SK-N-SH treated with all-trans-retinoic acid at 6 μM for 48 hours (cell line): ENCODE results near the gene CACNA1C.

ENCODE experiments used
- ATAC-seq: fragments of 200-7000 bp; cut with Tn5 transposase; 3 replicates; pipeline ENCODE4 v1.9.1; 2020; ENCODE audit warnings: mild to moderate bottlenecking, moderate library complexity
- ARNTL ChIP-seq: fragments of 450-650 bp; formaldehyde crosslinking; IDR thresholded peaks from 2 replicates; pipeline ENCODE4 v1.5.0; 2020; ENCODE audit warnings: low read depth, mild to moderate bottlenecking, moderate library complexity, borderline replicate concordance
- BACH2 ChIP-seq: fragments of 250-450 bp; sonication (Bioruptor Pico); IDR thresholded peaks from 2 replicates; pipeline ENCODE4 v1.9.0; 2021; ENCODE audit warnings: mild to moderate bottlenecking, borderline replicate concordance
- CSDC2 ChIP-seq: fragments of 250-450 bp; sonication (Bioruptor Pico); IDR thresholded peaks from 2 replicates; pipeline ENCODE4 v1.5.0; 2020; ENCODE audit warnings: mild to moderate bottlenecking, moderate library complexity
- CSRNP3 ChIP-seq: fragments of 250-450 bp; sonication (Bioruptor Pico); IDR thresholded peaks from 2 replicates; pipeline ENCODE4 v1.5.1; 2021; ENCODE audit warnings: mild to moderate bottlenecking, moderate library complexity
- ESRRG ChIP-seq: fragments of 250-450 bp; sonication (Bioruptor Pico); IDR thresholded peaks from 2 replicates; pipeline ENCODE4 v1.6.1; 2021; ENCODE audit warnings: mild to moderate bottlenecking
- GLIS3 ChIP-seq: fragments of 250-450 bp; sonication (Bioruptor Pico); IDR thresholded peaks from 2 replicates; pipeline ENCODE4 v1.5.0; 2020; ENCODE audit warnings: mild to moderate bottlenecking, moderate library complexity
- ISL1 ChIP-seq: fragments of 250-450 bp; sonication (Bioruptor Pico); IDR thresholded peaks from 2 replicates; pipeline ENCODE4 v2.1.2; 2022; ENCODE audit warnings: mild to moderate bottlenecking, moderate library complexity
- OSR1 ChIP-seq: fragments of 250-450 bp; sonication (Bioruptor Pico); IDR thresholded peaks from 2 replicates; pipeline ENCODE4 v1.8.0; 2022; ENCODE audit warnings: moderate library complexity, mild to moderate bottlenecking, inconsistent platforms
- POU6F1 ChIP-seq: fragments of 250-450 bp; sonication (Bioruptor Pico); IDR thresholded peaks from 2 replicates; pipeline ENCODE4 v1.8.0; 2021; ENCODE audit warnings: low read depth, mild to moderate bottlenecking, moderate library complexity, borderline replicate concordance
- PPARA ChIP-seq: fragments of 250-450 bp; sonication (Bioruptor Pico); IDR thresholded peaks from 2 replicates; pipeline ENCODE4 v1.5.0; 2020; ENCODE audit warnings: mild to moderate bottlenecking, borderline replicate concordance
- RARB ChIP-seq: fragments of 250-450 bp; sonication (Bioruptor Pico); IDR thresholded peaks from 2 replicates; pipeline ENCODE4 v1.8.0; 2021; ENCODE audit warnings: mild to moderate bottlenecking, moderate library complexity
- SNAI2 ChIP-seq: fragments of 250-450 bp; sonication (Bioruptor Pico); IDR thresholded peaks from 2 replicates; pipeline ENCODE4 v1.5.0; 2020; ENCODE audit warnings: mild to moderate bottlenecking, moderate library complexity
- TCF4 ChIP-seq: fragments of 250-450 bp; sonication (Bioruptor Pico); IDR thresholded peaks from 2 replicates; pipeline ENCODE4 v1.8.0; 2021; ENCODE audit warnings: mild to moderate bottlenecking, moderate library complexity, borderline replicate concordance
- TOX ChIP-seq: fragments of 250-450 bp; sonication (Bioruptor Pico); IDR thresholded peaks from 2 replicates; pipeline ENCODE4 v1.8.0; 2021; ENCODE audit warnings: mild to moderate bottlenecking, moderate library complexity, borderline replicate concordance
- TSHZ2 ChIP-seq: fragments of 250-450 bp; sonication (Bioruptor Pico); IDR thresholded peaks from 2 replicates; pipeline ENCODE4 v1.5.0; 2020; ENCODE audit warnings: mild to moderate bottlenecking, moderate library complexity
- ZC3H10 ChIP-seq: fragments of 250-450 bp; sonication (Bioruptor Pico); IDR thresholded peaks from 2 replicates; pipeline ENCODE4 v1.5.1; 2021; ENCODE audit warnings: mild to moderate bottlenecking, moderate library complexity
- ZFP3 ChIP-seq: fragments of 250-450 bp; sonication (Bioruptor Pico); IDR thresholded peaks from 2 replicates; pipeline ENCODE4 v1.5.0; 2020; ENCODE audit warnings: mild to moderate bottlenecking, moderate library complexity
- ZFP30 ChIP-seq: fragments of 450-650 bp; formaldehyde crosslinking; IDR thresholded peaks from 2 replicates; pipeline ENCODE4 v1.5.0; 2022; ENCODE audit warnings: mild to moderate bottlenecking, moderate library complexity
- ZNF565 ChIP-seq: fragments of 450-650 bp; formaldehyde crosslinking; conservative IDR thresholded peaks from 2 replicates; pipeline ENCODE4 v1.5.0; 2020; ENCODE audit warnings: low read depth, mild to moderate bottlenecking, moderate library complexity
- ZNF70 ChIP-seq: fragments of 450-650 bp; formaldehyde crosslinking; IDR thresholded peaks from 2 replicates; pipeline ENCODE4 v1.5.0; 2020; ENCODE audit warnings: mild to moderate bottlenecking, moderate library complexity
- ZNF8 ChIP-seq: fragments of 450-650 bp; formaldehyde crosslinking; IDR thresholded peaks from 2 replicates; pipeline ENCODE4 v1.5.0; 2020; ENCODE audit warnings: mild to moderate bottlenecking, moderate library complexity
- TF ChIP-seq, protein P1 (sequence below): fragments of 250-450 bp; sonication (Bioruptor Pico); IDR thresholded peaks from 2 replicates; pipeline ENCODE4 v1.8.0; 2020; ENCODE audit warnings: mild to moderate bottlenecking, moderate library complexity, borderline replicate concordance

The CACNA1C gene

GRCh38 chr12:2068653-2069052 lies 15.9 kb downstream of the CACNA1C start:
- TF ChIP-seq CSDC2 (CRISPR knock-in tag) (no peak), SNAI2 (CRISPR knock-in tag) (no peak), ARNTL (CRISPR knock-in tag) (no peak), RARB (CRISPR knock-in tag) (no peak), POU6F1 (no peak), CSRNP3 (CRISPR knock-in tag) (no peak), ZFP3 (CRISPR knock-in tag) (no peak), ZNF565 (CRISPR knock-in tag) (no peak), BACH2 (no peak), ZFP30 (no peak)
- TF ChIP-seq, all 23 proteins: peak for 0
- no peak for ATAC-seq

DNA sequence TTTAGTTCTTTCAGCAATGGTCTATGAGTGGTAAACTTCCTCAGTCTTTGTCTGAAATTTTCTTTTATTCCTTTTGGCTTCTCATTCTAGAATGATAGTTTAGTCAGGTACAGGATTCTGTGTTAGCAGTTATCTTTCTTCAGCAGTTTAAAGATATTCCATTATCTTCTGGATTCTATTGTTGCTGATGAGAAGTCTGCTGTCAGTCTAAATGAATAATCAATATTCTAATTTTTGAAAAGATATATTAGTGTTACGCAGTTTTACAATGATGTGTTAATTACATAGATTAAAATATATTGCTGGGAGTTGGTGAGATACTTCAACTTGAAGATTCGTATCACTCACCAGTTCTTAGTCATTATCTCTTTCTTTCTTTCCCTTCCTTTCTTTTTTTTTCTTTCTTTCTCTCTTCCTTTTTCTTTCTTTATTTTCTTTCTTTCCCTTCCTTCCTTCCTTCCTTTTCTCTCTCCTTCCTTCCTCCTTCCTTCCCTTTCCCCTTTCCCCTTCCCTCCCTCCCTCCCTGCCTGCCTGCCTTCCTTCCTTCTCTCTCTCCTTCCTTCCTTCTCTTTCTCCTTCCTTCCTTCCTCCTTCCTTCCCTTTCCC lies 17.8 kb downstream of the CACNA1C start:
- no peak for TF ChIP-seq ZFP30
- TF ChIP-seq CSDC2 (CRISPR knock-in tag) = no peak
- no peak for TF ChIP-seq ISL1 (CRISPR knock-in tag)
- TF ChIP-seq OSR1 (CRISPR knock-in tag) = no peak
- TF ChIP-seq ESRRG = no peak
- no peak for TF ChIP-seq RARB (CRISPR knock-in tag)
- no peak for TF ChIP-seq TSHZ2 (CRISPR knock-in tag)
- TF ChIP-seq, all 23 proteins: peak for 0
- ATAC-seq = no peak

GRCh38 chr12:2074792-2075191 lies 22.0 kb downstream of the CACNA1C start:
- ATAC-seq = no peak
- no peak for TF ChIP-seq SNAI2 (CRISPR knock-in tag)
- TF ChIP-seq TOX (CRISPR knock-in tag) = no peak

DNA sequence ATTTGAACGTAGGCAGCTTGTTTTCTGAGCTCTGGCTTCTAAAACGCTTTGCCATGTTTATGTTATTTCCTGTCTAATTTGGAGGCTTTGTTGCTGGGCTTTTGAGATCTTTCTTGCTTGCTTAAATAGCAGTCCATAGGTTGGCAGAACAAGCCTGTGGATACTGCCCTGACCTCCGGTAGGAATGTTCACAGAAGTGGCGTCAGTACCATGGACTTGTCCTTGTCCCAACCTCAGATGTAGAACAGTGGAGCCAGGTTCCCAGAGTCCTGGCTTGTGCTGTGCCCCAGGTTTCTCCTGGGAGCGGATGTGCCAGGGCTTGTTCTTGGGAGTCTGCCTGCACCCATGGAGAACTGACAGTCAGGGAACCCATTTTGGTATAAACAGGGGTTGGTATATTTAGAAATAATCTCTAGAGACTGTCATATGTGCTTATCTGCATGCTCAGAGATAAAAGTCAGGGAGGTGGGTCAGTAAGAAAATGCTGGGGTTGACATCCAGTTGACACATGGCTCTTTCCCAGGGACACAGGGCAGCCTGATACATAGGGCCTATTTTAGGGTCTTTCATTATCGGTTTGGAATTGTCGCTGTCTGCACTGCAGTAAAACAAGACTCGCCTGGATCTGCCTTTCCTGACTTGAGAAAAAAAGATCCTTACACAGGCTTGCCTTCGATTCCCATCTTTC lies 22.9 kb downstream of the CACNA1C start:
- no peak for ATAC-seq
- TF ChIP-seq, protein P1, sequence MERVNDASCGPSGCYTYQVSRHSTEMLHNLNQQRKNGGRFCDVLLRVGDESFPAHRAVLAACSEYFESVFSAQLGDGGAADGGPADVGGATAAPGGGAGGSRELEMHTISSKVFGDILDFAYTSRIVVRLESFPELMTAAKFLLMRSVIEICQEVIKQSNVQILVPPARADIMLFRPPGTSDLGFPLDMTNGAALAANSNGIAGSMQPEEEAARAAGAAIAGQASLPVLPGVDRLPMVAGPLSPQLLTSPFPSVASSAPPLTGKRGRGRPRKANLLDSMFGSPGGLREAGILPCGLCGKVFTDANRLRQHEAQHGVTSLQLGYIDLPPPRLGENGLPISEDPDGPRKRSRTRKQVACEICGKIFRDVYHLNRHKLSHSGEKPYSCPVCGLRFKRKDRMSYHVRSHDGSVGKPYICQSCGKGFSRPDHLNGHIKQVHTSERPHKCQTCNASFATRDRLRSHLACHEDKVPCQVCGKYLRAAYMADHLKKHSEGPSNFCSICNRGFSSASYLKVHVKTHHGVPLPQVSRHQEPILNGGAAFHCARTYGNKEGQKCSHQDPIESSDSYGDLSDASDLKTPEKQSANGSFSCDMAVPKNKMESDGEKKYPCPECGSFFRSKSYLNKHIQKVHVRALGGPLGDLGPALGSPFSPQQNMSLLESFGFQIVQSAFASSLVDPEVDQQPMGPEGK (CRISPR knock-in tag) = no peak
- TF ChIP-seq GLIS3 (CRISPR knock-in tag) (no peak), TCF4 (CRISPR knock-in tag) (no peak), SNAI2 (CRISPR knock-in tag) (no peak), ZC3H10 (CRISPR knock-in tag) (no peak)
- TF ChIP-seq, all 23 proteins: peak for 0

DNA sequence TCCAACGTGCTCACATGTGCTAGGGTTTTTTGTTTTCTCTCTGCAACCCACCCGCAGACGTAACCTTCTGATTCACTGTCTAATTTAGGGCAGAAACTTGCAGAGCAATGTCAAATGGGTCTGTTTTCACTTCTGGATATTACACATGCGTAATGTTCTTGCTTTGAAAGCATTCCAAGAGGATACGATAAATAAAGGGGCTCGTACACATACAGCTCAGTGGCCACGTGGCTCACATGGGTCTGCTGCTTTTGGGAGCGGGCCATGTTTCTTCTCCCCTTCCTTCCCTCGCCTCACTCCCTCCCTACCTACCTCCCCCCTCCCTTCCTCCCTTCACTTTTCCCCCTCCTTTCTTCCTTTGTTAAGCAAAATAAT lies 23.4 kb downstream of the CACNA1C start:
- no peak for ATAC-seq

More for the DNA sequence above, 23.4 kb downstream of the CACNA1C start:
- TF ChIP-seq RARB (CRISPR knock-in tag) (no peak), CSRNP3 (CRISPR knock-in tag) (no peak), ZNF70 (no peak), ISL1 (CRISPR knock-in tag) (no peak), ESRRG (no peak), TCF4 (CRISPR knock-in tag) (no peak), ZNF8 (CRISPR knock-in tag) (no peak), CSDC2 (CRISPR knock-in tag) (no peak), PPARA (CRISPR knock-in tag) (no peak)
- TF ChIP-seq, protein P1 (CRISPR knock-in tag) = no peak
